ENCODE measurements around the gene LILRB2. TPM values are rescaled to one million over a fixed set of nuclear protein-coding genes. Genes with fewer than 3 reads are reported as not detected.

The LILRB2 gene
- total and polyA plus RNA-seq, 2 donors (not counting 3 experiments of a cell fraction or from before 2014, with no cell fraction given) = not detected

GRCh38 chr19:54305141-54305540 is 24.2 kb upstream of the LILRB2 start:
- Histone ChIP-seq H3K27me3 (ENCODE audit: control insufficient read depth in 2 of 2, insufficient read depth in 2 of 2, low read length in 2 of 2) (no peaks in the 10 kb centered on the region), H3K36me3 (ENCODE audit: control insufficient read depth in 2 of 2, extremely low read depth in 1 of 2, insufficient read depth in 2 of 2, low read length in 2 of 2) (no peaks in the 10 kb centered on the region), H3K9ac (replicated peaks; ENCODE audit: extremely low read depth, insufficient read depth, low read length) (no peak overlapping the region), H4K20me1 (replicated peaks; ENCODE audit: control insufficient read depth, extremely low read depth, insufficient read depth, low read length) (no peaks in the 10 kb centered on the region), H3K79me2 (ENCODE audit: control insufficient read depth, insufficient read depth, low read length) (no peaks in the 10 kb centered on the region), H3K9me1 (replicated peaks; ENCODE audit: control insufficient read depth, extremely low read depth, insufficient read depth, low read length) (no peaks in the 10 kb centered on the region), H3K9me3 (replicated peaks; ENCODE audit: control insufficient read depth, insufficient read depth, low read length) (no peaks in the 10 kb centered on the region), H3K4me1 (ENCODE audit: control insufficient read depth, extremely low read depth, insufficient read depth, low read length) (no peaks in the 10 kb centered on the region), H3K4me3 (replicated peaks in 1 of 3; ENCODE audit: insufficient read depth in 1 of 3, low read depth in 1 of 3, low read length in 3 of 3) (no peak overlapping the region), H2AFZ (ENCODE audit: low read depth, low read length) (no peak overlapping the region), H3K4me2 (ENCODE audit: insufficient read depth, low read length) (no peak overlapping the region), H3K27ac (ENCODE audit: insufficient read depth, low read depth, low read length) (no peak overlapping the region)
- no peak for DNase-seq (ENCODE audit: low read depth, low spot score)
- dilution Hi-C loops (cut with MboI; ENCODE audit: extremely low pct_ligation_motif_present, low sequenced_read_pairs) (no loop called here), intact Hi-C loops (cut with micrococcal nuclease) (no loop called here)
- POLR2A ChIA-PET = no interaction called here
- BruUV-seq (replicated peaks) = no TSS peak
- CTCF ChIA-PET = interaction anchor here (1.0 kb wide), 1 partner anchor 39 kb away, joined by 3 read pairs; no protein-coding TSS in a partner anchor
- no peak for FAIRE-seq
- TF ChIP-seq CTCF (IDR thresholded peaks at IDR 0.05; ENCODE audit: extremely low read depth in 1 of 2, insufficient read depth in 1 of 2, low read depth in 1 of 2, low read length in 2 of 2) (no peak), EZH2 (IDR thresholded peaks at IDR 0.05; ENCODE audit: borderline replicate concordance, low read depth, low read length, severe bottlenecking) (no peak), POLR2AphosphoS5 (IDR thresholded peaks at IDR 0.05; ENCODE audit: insufficient read depth, low read depth, low read length) (no peak), GATA2 (IDR thresholded peaks at IDR 0.05; ENCODE audit: insufficient read depth, insufficient read length, low read depth, low read length) (no peak), MYC (IDR thresholded peaks at IDR 0.05; ENCODE audit: low read depth, low read length) (no peak), POLR2A (IDR thresholded peaks at IDR 0.05; ENCODE audit: low read depth, low read length) (no peak), FOS (IDR thresholded peaks at IDR 0.05; ENCODE audit: borderline replicate concordance, insufficient read depth, low read length) (no peak), JUN (IDR thresholded peaks at IDR 0.05; ENCODE audit: borderline replicate concordance, insufficient read depth, insufficient read length, low read depth) (no peak), MAX (IDR thresholded peaks at IDR 0.05; ENCODE audit: insufficient read depth, insufficient read length) (no peak)

Data from endothelial cell of umbilical vein (primary cell).